ENCODE data around the gene SCYGR5.
"Not testable (repeated sequence)": the region's sequence is repeated elsewhere in the genome, so short reads cannot be mapped to it uniquely, and the experiment has no call there.

DNA sequence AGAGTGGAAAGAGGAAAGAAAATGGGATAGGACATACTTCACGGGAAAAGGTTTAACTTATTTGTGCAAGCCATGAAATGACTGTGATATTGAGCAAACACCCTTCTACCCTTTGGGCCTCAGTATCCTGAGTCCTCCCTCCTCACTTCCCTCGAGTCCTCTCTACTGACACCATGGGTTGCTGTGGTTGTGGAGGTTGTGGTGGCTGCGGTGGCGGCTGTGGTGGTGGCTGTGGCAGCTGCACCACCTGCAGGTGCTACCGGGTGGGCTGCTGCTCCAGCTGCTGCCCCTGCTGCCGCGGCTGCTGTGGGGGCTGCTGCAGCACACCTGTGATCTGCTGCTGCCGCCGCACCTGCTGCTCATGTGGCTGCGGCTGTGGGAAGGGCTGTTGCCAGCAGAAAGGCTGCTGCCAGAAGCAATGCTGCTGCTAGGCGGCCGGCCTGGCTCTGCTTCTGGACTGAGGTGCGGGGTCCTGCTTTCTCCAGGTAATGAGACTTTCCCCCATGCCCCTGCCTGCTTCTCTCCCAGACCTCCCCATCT is at the start of gene SCYGR5:
- TF ChIP-seq, protein P1, sequence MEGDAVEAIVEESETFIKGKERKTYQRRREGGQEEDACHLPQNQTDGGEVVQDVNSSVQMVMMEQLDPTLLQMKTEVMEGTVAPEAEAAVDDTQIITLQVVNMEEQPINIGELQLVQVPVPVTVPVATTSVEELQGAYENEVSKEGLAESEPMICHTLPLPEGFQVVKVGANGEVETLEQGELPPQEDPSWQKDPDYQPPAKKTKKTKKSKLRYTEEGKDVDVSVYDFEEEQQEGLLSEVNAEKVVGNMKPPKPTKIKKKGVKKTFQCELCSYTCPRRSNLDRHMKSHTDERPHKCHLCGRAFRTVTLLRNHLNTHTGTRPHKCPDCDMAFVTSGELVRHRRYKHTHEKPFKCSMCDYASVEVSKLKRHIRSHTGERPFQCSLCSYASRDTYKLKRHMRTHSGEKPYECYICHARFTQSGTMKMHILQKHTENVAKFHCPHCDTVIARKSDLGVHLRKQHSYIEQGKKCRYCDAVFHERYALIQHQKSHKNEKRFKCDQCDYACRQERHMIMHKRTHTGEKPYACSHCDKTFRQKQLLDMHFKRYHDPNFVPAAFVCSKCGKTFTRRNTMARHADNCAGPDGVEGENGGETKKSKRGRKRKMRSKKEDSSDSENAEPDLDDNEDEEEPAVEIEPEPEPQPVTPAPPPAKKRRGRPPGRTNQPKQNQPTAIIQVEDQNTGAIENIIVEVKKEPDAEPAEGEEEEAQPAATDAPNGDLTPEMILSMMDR (conservative IDR thresholded peaks at IDR 0.05): not testable (repeated sequence)
- not testable (repeated sequence) for TF ChIP-seq ZFX (IDR thresholded peaks at IDR 0.05)
